NCI-H2171 (cell line): ENCODE results near the gene FARP1.

Experiments
- DNase-seq: peaks from one replicate; lab custom pipeline; 2025; lab: John Stamatoyannopoulos, UW

The FARP1 gene

GRCh38 chr13:98422046-98422445, 279.2 kb downstream of the FARP1 start:
- DNase-seq = no peak

DNA sequence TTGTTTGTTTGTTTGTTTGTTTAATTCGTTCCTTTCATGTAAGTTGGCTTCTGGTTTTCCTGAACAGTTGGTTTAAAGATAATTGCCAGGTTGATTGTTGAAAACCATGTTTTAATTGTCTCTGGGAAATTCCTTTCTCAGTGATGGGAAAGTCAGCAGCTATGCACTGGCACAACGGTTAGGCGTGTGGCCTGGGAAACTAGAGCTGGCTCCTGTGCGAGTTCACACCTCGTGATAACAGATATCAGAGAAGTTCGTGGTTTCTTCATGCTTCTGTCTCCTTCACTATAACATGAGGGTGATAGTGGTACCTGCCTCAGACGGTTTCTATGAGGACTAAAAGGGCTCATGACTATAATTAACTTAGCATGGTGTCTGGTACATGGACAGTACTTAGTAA, 280.5 kb downstream of the FARP1 start:
- DNase-seq = no peak

- DNase-seq = no peak
Observed at GRCh38 chr13:98427331-98427995, 284.6 kb downstream of the FARP1 start.

DNA sequence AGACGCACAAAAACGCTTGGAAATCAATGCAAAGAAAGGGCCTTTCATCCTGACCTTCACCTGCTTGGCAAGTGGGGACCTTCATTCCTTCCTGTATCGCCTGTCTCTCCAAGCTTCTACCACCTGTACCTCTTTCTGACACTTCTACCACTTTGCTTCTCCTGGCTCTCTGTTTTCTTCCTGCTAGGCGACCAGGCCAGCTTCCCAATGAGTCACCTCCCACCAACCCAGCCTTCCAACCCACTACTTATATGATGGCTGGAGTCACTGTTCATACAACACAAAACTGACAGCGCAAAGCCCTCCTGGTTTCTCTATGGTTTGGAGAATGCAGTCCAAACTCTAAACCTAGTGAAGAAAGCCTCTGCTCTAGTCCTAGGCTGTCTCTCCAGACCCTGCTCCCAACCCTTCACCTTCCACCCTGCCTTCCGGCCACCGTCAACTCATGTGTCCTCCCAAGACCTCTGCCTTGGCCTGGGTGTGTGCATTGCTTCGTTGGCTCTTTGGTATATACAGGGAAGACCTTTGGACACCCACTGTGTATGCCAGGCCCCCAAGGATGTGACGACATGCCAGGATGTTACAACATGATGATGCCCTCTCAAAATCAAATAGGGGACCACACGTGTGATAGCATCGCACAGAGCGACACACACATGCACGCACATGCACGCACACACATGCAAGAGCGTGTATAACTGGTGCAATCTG, 285.5 kb downstream of the FARP1 start:
- no peak for DNase-seq

DNA sequence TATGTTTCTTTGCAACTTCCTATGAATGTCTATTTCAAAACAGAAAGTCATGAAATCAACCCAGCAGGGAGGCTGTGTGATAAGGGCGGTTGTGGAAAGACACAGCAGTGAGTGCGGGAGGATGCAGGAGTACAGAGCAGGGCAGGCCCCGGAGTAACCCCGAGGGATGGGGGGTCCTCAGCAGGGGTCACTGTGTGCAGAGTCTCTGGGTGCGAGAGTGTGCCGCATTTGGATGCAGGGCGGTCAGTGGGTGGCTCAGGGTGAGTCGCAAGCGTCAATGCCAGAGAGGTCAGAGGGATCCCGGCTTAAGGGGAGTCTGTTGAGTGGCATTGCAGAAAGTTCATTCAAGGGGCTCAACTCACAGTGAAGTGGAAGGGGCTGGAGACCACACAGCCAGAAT, 286.2 kb downstream of the FARP1 start:
- DNase-seq = no peak

- DNase-seq = no peak
Observed at GRCh38 chr13:98429531-98429930, 286.6 kb downstream of the FARP1 start.

DNA sequence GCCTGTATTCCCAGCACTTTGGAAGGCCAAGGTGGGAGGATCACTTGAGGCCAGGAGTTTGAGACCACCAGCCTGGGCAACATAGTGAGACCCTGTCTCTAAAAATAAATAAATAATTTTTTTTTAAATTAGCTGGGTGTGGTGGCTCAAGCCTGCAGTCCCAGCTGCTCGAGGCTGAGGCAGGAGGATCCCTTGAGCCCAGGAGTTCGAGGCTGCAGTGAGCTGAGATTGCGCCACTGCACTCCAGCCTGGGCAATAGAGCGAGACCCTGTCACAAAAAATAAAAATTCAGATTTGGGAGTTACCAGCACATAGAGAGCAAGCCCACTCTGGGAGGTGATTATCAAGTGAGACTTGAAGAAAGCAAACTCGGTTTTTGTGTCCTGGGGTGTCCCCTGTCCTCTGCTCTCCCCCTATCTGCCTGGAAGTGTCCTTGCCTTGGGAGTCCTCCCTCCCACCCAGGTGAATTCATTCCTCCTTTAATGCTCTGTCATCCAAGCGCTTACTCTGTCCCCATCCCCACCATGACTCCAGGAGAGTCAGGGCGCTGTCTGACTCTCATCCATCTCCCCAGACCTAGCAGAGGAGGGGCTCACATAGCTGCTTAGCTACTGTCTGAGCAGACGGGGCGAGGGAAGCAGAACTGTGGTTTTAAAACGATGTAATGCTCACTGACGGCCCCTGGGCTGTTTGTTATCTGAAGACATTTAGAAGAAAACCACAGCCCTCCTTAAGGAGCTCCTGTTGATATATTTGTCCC, 287.3 kb downstream of the FARP1 start:
- DNase-seq = no peak

GRCh38 chr13:98432638-98433037, 289.7 kb downstream of the FARP1 start:
- no peak for DNase-seq

DNA sequence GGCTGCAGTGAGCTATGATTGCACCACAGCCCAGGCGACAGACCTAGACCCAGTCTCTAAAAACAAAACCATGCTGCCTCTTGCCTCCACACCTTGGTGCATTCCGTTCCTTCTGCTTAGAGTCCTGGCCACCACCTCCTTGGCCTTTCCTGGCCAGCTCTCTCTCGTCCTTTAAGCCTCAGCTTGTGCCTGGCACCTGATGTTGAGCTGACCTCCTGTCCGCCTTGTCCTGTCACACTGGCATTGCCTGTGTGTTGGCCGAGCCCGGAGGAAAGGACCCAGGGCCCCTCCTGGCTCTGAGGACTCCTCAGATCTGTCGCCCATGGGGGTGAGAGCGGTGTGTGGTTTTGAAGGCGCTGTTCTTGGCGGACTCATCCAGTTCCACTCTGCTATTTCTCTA, 290.8 kb downstream of the FARP1 start:
- no peak for DNase-seq

DNA sequence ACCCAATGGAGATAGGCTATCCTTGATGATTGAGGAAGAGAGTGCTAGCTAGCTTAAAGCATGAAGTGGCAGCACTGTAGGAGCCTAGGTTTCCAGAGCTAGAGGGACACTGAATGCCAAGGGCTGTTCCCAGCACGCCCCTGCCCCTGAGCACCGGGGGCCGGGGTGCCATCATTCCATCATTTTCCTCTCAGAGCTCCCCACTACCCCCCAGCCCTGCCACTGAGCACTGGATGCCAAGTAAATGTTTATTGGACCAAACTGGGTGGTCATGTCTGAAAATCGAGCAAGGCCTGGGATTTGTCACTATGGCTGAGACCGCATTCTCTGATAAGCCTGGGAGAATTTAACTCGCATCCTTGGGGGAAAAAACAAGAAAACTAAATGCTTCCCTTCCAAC, 291.2 kb downstream of the FARP1 start:
- no peak for DNase-seq

GRCh38 chr13:98435376-98435775, 292.5 kb downstream of the FARP1 start:
- no peak for DNase-seq

GRCh38 chr13:98436233-98436910, 293.5 kb downstream of the FARP1 start:
- no peak for DNase-seq

- no peak for DNase-seq
Observed at GRCh38 chr13:98438246-98439125, 295.6 kb downstream of the FARP1 start.

DNA sequence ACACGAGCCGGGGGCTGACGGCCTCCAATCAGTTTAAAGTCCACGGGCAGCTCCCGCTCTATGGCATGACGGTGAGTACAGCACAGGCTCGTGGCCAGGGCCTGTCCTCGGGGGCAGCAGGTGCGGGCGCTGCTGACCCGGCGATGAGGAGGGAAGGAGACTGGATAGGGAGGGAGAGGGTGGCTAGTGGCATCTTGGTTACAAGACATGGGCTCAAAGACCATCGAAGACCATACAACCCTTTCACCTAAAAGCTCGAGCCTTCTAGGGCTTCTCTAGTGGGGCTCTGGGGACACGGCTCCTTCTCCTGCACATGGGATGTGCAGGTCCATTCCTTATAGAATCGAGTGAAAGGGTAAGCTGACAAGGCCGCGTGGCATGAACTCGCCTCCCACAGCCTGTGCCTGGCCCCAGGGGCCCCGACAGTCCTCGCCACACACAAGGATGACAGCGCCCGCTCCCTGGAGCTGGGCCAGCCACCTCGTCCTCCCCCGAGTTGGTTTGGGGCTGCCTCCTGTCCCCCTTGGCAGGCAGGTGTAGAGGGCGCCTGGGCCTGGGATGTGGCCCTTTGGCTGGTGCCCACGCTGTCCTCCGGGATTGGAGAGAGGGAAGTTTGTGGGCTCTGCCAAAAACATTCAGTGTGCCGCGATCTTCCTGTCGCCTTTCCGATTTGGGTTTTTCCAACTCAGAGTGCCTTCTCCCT, 296.4 kb downstream of the FARP1 start:
- no peak for DNase-seq

- no peak for DNase-seq
Observed at GRCh38 chr13:98439896-98440295, 297.0 kb downstream of the FARP1 start.

DNA sequence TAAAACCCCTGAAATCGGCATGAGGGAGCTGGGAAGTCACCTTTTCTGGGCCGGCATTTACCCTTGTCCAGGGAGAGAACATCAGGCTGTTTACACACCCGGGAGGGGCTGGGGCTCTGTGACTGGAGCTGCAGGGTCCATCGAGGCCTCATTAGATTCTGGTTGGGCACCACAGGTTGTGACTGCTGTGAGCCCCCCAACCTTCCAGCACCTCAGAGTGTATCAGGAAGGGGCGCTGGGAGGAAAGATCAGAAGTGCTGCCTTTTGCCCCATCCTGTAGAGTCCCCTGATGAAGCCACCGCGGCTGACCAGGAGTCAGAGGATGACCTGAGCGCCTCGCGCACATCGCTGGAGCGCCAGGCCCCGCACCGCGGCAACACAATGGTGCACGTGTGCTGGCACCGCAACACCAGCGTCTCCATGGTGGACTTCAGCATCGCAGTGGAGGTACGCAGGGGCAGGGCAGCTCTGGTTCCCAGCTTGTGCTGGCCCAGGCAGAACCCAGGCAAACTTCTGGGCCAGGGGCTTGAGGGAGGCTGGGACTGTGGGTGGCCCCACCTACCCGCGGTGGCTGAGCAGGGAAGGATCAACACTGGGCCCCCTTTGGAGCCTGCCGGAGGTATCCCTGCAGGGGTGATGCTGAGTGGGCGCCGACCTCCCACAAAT, 297.6 kb downstream of the FARP1 start:
- DNase-seq = no peak

DNA sequence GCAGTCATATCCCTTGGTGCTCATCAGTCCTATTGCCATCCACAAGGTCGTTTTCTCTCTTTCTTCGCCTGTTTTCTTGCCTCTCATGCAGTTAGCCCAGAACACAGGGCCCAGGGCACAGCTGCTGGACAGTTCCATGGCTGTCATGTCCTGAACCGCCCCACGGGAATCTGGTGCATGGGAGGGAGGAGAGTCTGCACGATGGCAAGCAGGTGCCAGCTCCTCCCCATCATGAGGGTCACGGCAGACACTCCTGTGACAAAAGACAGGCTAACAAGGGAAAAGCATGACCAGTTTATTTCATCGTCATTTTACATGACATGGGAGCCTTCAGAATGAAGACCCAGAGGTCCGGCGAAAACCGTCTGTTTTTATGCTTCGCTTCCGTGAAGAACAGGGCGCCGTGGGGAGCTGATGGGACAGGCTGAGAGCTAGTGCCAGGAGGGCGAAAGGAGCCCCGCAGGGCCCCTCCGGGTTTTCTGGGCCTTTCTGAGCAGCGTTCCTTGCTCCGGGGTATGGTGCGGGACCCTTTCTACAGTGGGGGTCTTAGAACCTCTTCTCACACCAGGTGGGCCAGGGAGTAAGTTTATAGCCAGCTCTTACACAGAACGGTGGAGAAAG, 298.3 kb downstream of the FARP1 start:
- no peak for DNase-seq

DNA sequence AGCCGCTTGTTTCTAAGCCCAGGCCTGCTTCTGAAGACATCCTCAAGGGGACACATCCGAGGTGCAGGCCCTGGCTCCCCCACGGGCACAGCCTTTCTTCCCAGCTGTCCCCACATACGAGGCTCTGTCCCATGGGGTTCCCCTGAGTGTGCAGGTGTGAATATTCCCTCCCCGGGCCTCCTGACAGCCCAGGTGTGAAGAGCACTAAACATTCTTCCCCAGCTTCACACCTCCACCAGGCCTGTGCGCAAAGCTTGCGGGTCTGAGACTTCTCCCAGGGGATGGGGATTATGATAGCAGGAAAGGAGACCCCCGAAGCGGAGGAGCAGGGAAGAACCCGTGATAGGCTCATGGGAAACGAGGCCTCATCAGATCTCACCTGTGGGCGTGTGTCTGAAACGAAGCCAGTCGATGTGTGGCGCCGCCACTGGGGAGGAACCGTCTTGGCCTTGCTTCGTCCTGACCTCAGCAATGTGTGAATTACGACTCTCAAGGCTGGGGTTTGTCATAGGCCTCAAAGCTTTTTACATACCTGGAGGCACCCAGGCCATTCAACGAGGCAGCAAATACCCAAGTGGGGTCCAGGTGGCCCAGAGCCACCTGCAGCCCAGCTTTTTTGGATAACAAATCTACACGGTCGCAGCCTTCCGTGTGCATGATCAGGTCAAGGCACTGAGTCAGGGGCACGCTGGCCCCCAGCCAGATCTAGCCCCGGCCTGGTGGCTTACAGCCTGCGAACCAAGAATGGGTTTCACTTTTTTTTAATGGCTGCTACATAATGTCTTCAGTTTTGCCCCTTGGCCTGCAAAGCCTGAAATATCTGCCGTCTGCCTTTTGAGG, 299.7 kb downstream of the FARP1 start:
- DNase-seq = no peak

DNA sequence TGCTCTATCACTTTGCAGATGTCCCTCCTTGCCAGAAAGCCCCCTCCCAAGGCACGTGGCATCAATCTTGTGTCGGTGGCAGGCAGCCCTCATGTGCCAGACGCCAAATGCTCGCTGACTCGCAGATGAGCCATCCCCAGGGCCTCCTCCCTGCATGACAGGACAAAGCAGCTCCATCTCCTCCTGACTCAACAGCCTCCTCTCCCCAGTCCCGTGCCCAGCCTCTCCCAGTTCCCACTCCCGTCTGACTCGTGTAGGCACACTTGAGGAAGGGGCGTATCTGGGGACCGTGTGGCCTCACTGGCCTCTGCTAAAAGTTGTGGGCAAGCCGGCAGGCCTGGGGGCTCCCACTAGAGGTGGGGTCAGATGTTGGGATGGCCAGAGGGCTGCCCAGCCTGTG, 300.4 kb downstream of the FARP1 start:
- no peak for DNase-seq
